GM12891 (cell line): Measurements from ENCODE around the gene PTGDR2.
"Not testable (repeated sequence)": the region's sequence is repeated elsewhere in the genome, so short reads cannot be mapped to it uniquely, and the experiment has no call there.

Source experiments
- DNase-seq: peaks from one replicate; pipeline ENCODE4 v3.0.0; 2011; ENCODE audit warnings: low spot score; ENCODE audit not compliant: insufficient read length
- FAIRE-seq: peaks from 2 replicates; lab custom pipeline; 2011; peaks lifted over from hg19 to GRCh38; lab: Jason Lieb, UNC
- PAX5 ChIP-seq: IDR thresholded peaks from 2 replicates; pipeline ENCODE4 v1.6.1; 2011; ENCODE audit warnings: low read length, moderate library complexity, mild to moderate bottlenecking; ENCODE audit not compliant: insufficient read depth, severe bottlenecking
- POLR2A ChIP-seq: IDR thresholded peaks from 2 replicates; pipeline ENCODE4 v1.6.1; 2011; ENCODE audit warnings: low read depth, low read length, control low read depth
- POLR2AphosphoS5 ChIP-seq: IDR thresholded peaks from 2 replicates; pipeline ENCODE4 v1.6.1; 2011; ENCODE audit warnings: low read depth, low read length, control low read depth
- POU2F2 ChIP-seq: IDR thresholded peaks from 2 replicates; pipeline ENCODE4 v1.6.1; 2011; ENCODE audit warnings: low read depth, mild to moderate bottlenecking, control low read depth, low read length, moderate library complexity
- SPI1 ChIP-seq: IDR thresholded peaks from 2 replicates; pipeline ENCODE4 v1.6.1; 2011; ENCODE audit warnings: low read depth, low read length, control low read depth
- TAF1 ChIP-seq: IDR thresholded peaks from 2 replicates; pipeline ENCODE4 v1.6.1; 2011; ENCODE audit warnings: low read depth, low read length, control low read depth

The PTGDR2 gene

DNA sequence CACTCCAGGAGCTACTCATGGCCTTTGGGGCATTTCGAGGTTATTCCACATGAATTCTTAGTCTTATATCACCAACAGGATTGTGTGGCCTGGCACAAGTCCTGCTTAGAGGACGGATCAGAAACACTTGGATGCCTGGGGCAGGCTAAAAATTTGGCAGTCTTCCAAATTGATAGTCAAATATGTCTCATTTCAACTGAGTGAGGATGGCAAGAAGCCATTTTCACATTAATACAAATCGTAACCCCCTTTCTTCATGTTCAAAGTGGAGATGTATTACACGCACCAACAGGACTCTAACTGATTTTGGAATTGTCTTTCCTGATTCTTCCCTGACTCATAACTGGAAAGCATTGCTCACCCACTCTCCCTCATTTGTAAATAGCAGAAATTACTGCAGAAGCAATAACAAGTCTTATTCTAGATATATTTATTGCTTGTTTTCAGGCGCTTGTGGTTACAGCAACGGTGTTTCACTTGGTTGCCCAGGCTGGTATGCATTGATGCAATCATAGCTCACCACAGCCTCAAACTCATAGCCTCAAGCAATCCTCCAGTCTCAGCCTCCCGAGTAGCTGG is 24.2 kb downstream of the PTGDR2 start:
- DNase-seq (no peak), FAIRE-seq (peak; percentile 33)
- no peak for TF ChIP-seq SPI1
- TF ChIP-seq POLR2A, result no peak
- TF ChIP-seq TAF1, result no peak
- no peak for TF ChIP-seq PAX5
- TF ChIP-seq POLR2AphosphoS5, result no peak
- no peak for TF ChIP-seq POU2F2

GRCh38 chr11:60831143-60831500 is 24.6 kb downstream of the PTGDR2 start:
- TF ChIP-seq SPI1 (no peak), TAF1 (no peak), POU2F2 (no peak), POLR2A (no peak), PAX5 (no peak), POLR2AphosphoS5 (no peak)
- peak; percentile 84 for FAIRE-seq
- DNase-seq, result peak; percentile 70

DNA sequence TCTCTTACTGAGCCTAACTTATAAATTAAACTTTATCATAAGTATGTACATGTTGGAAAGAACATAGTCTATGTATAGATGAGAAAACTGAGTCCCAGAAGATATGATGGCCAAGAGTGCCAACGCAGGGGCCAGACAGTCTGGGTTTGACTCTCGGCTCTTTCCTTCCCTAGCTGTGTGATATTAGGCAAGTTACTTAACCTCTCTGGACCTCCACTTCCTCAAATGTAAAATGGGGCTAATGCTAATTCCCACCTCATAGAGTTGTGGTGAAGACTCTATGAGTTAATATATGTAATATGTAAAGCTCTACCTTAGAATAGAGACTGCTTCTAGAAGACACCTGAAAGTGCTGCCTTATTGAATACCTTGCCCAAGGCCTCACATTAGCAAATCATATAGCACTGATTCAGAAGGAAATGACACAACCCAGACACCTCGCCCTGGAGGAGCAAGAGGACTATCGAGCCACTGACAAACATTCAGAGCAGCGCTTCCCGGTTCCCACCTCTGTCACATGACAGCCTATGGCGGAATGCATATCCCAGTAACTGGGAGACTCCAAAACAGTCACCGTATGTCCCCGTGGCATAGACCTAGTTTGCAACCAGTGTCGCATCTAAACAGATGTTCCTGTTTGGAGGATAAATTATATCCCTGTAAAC is 25.1 kb downstream of the PTGDR2 start:
- DNase-seq, result no peak
- FAIRE-seq, result no peak
- no peak for TF ChIP-seq POU2F2
- TF ChIP-seq SPI1, result 0 out of 2 replicates have a peak, but pooled peaks have one; percentile 22

DNA sequence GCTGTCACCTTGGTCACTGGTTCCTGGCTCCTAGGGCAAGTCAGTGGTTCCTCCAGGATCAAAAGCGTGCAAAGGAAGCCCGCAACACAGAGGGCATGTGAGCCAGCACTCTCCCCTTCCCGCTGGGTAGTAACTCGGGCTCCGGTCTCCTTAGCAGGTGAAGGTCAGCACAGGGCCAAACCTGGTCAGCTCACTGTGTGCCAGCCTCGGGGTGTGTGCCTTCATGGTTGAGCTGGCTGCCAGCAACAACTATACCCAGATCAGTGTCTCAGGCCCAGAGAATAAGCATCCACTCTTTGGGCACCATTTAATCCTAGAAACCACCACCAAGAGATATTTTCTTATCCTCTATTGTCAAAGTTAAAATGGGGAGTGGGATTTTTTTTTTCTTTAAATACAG is 30.0 kb downstream of the PTGDR2 start:
- no peak for FAIRE-seq
- TF ChIP-seq POLR2A (no peak), POU2F2 (no peak), POLR2AphosphoS5 (no peak), PAX5 (no peak), TAF1 (no peak), SPI1 (no peak)
- DNase-seq, result no peak

GRCh38 chr11:60825118-60825517 is 30.6 kb downstream of the PTGDR2 start:
- TF ChIP-seq POLR2AphosphoS5 (no peak), POU2F2 (no peak), TAF1 (no peak), PAX5 (no peak), POLR2A (no peak), SPI1 (no peak)
- DNase-seq (no peak), FAIRE-seq (no peak)

GRCh38 chr11:60823745-60824306 is 31.9 kb downstream of the PTGDR2 start:
- not testable (repeated sequence) for FAIRE-seq, DNase-seq

GRCh38 chr11:60821827-60822599 is 33.7 kb downstream of the PTGDR2 start:
- TF ChIP-seq POLR2A (no peak), POU2F2 (no peak), SPI1 (no peak), TAF1 (no peak), POLR2AphosphoS5 (no peak), PAX5 (no peak)
- no peak for FAIRE-seq
- no peak for DNase-seq

DNA sequence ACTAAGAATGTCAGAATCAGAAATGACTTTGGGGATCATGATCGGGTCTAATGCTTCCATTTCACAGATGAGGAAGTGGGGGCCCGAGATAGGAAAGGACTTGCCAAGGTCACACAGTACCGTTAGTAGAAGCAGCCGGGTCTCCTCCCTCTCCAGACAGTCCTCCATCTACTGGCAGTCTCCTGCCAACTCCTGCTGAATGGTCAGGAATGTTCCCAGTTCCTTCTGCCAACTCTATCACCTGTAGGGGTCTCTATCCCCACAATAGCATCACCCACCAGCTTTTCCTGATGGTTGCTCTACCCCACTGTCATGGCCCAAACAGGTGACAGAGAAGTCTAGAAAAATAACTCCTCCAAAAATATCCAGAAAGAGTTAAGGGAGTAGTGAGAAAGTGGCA is 37.7 kb downstream of the PTGDR2 start:
- DNase-seq (no peak), FAIRE-seq (no peak)
- TF ChIP-seq PAX5 (no peak), POU2F2 (no peak), TAF1 (no peak), POLR2AphosphoS5 (no peak), POLR2A (no peak), SPI1 (no peak)

DNA sequence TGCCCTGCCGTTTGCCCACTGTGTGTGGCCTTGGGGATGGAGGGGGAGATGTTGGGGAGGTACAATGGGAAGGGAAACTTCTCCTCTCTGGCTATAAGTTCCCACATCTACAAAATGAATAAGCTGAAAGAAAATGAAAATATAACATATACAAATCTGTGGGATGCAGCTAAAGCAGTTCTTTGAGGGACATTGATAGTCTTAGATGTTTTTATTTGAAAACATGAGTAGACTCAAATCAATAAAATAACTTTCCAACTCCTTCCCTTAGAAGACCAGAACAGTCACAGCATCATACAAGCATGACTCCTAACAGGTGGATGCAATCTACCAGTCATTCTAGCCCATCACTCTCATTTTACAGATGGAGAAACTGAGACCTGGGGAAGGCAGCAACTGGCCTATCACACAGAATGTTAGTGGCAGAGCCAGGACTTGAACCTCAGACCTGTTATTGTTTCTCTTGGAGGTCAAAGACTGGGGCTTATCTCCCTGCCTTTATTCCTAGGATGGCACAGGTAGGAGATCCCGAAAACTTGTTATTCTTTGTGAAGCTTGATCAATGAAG is 39.1 kb downstream of the PTGDR2 start:
- DNase-seq (no peak), FAIRE-seq (no peak)
- TF ChIP-seq POU2F2 (no peak), SPI1 (no peak), PAX5 (no peak), POLR2AphosphoS5 (no peak), POLR2A (no peak), TAF1 (no peak)

- no peak for TF ChIP-seq POLR2AphosphoS5
- TF ChIP-seq SPI1, result no peak
- TF ChIP-seq PAX5, result no peak
- no peak for TF ChIP-seq TAF1
- TF ChIP-seq POLR2A, result no peak
- no peak for TF ChIP-seq POU2F2
- no peak for FAIRE-seq
Measured at GRCh38 chr11:60814112-60814511, 41.6 kb downstream of the PTGDR2 start.

More at GRCh38 chr11:60814112-60814511, 41.6 kb downstream of the PTGDR2 start:
- DNase-seq, result no peak
